Stimulated activated CD4-positive, alpha-beta T cell treated with anti-CD3 and anti-CD28 coated beads, TNF-alpha, amount 100 ng/mL, for 24 hours (primary cell): ENCODE measurements around the gene REV1.
"Not testable (repeated sequence)": the region's sequence is repeated elsewhere in the genome, so short reads cannot be mapped to it uniquely, and the experiment has no call there.

Source experiments
- DNase-seq, 3 experiments: peaks; one replicate each; pipeline ENCODE4 v3.0.0-alpha.2; 2020; ENCODE audit warnings: low read depth in 3 of 3

Gene REV1

DNA sequence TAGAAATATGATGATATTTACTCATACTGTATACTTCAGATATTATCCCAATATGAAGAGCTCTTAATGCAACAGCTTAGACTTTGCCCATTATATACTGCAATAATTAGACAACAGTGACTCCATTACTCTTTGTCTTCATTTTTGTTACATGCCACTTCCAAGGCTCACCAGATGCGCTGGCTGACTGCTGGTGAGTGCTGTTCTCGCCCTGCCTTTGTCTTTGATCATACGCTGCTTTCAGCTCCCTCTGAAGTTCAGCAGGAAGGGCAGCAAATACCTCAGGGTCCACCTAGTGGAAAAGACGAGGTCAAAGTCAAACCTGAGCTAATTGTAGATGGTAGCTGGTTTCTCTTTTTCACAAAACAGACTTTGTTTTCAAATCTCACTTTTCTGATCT is 86.3 kb downstream of the REV1 start:
- DNase-seq: no peak

DNA sequence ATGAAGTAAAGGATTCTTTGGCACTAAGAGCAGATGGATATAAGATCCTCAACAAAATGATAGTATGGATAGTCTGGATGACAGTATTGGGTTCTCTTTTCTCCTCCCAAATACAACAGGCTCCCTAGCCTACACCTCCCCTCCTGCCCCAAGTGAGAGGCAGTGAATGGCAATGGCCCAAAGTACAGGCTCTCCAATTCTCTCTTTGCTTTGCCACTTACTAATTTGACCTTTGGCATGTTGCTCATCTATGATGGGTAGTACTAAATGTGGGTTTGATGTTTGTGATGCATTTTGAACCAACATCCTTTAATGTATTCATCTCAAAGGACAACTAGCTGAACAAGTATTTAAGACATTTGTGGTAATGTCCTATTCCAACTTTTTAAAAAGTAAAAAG is 86.7 kb downstream of the REV1 start:
- DNase-seq: no peak

- no peak for DNase-seq
Observed at GRCh38 chr2:99401841-99402240, 88.0 kb downstream of the REV1 start.

DNA sequence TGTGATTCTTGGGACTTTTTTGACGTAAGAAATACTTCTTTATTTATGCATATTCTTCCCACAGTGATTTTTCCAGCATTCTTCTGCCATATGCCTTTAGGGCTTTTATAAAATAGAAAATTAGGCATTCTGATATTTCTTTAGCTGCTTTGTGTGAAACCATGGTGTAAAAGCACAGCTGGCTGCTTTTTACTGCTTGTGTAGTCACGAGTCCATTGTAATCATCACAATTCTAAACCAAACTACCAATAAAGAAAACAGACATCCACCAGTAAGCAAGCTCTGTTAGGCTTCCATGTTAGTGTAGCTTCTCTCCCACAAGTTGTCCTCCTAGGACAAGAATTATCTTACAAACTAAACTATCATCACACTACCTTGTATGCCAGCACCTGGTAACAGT is 90.0 kb downstream of the REV1 start:
- DNase-seq: no peak

- DNase-seq: no peak
Observed at GRCh38 chr2:99399063-99399462, 90.8 kb downstream of the REV1 start.

GRCh38 chr2:99398303-99398702 is 91.5 kb downstream of the REV1 start:
- no peak for DNase-seq

DNA sequence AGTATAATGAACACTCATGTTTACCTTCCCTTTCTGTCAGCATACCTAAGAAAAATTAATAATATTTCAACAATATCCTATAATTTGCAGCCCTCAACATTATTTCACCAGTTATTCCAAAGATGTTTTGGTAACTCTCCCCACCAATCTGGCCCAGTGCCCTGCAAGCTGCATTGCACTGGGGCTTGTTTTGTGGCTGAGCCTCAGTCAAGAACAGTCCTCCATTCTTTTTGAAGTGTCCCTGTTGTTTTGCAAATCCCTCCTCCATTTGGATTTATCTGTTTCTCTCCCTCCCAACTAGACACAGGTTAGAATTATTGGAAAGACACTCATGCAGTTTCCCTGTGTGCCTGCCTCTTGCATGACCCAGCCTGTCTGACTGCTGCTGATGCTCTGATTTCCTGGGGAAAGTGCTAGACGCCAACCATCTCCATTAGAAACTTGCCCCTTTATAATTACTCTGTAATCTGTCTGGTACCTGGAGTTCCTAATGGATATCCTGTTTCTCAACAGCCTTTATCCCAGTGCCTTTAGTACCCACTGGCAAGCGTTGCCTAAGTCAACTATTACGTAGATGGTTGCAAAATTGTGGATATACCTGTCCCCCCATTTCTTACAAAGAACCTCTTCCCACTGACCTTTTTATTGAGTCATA is 92.4 kb downstream of the REV1 start:
- DNase-seq: no peak

DNA sequence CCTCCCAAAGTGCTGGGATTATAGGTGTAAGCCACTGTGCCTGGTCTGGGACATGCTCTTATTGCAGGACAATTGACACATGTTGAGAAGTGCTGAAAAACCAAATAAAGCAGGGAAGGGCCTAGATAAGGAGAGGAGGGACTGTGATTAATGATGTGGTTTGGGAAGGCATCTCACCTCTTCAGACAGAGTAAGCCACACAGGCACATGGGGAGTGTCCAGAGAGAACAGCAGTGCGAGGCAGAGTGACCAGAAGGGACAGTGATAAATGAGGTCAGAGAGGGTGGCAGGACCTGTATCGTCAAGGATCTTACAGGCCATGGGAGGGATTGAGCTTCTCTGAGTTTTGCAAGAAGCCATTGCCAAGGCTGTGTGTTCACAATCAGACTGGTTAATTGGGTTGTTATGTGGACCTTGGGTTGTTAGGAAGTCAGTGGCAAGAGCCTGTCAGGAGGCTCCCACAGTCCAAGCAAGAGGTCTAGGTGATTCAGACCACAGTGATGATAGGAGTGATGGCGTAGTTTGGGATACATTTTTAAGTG is 94.2 kb downstream of the REV1 start:
- no peak for DNase-seq

DNA sequence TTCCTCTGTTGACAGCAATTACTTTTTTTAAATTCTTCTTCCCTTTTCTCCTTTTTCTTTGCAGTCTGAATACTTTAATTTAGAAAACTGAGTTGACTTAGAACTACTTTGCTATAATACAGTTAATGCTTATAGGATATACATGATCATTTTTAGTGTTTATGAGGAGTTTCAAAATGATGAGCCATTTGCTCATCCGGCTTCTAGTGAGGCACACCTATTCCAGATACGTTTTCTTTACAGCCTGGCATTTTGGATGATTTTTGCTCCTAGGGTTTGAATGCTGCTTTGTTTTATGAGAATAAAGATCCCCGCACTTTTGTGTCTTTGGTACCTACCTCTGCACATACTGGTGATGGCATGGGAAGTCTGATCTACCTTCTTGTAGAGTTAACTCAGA is 99.9 kb downstream of the REV1 start:
- DNase-seq: no peak

DNA sequence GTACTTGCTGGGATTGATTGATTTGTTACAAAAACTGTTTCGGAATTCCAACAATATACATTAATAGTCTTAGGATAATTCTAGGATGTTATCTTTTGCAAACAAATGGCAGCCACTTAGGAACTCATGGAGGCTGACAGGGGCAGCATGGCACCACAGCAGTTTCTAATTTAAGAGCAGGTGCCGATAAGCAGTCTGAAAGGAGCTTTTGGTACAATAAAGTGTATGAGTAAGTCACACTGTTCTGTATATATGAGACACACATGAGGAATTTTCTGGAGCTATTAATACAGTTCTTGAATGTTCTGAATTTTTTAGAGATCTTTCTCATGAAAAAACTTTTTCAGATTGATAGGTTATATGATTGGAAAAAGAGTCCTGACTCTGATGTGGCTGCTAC is 100.4 kb downstream of the REV1 start:
- no peak for DNase-seq

DNA sequence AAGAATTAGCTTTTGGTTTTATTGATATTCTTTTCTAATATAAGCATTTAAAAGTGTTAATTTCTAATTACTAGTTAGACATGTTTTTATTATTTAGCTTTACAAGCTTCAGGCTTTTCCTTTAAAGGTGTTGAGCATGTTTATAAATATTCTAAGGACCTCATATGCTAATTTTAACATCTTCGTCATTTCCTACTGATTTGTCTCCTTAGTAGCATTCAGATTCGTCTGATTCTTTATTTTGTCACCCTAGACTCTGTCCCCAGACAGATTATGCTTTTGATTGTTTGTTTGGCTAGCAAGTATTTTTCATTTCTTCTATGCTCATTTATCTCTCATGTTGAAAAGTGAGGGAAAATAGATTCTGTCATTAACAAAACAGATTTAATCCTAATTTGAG is 100.9 kb downstream of the REV1 start:
- no peak for DNase-seq

DNA sequence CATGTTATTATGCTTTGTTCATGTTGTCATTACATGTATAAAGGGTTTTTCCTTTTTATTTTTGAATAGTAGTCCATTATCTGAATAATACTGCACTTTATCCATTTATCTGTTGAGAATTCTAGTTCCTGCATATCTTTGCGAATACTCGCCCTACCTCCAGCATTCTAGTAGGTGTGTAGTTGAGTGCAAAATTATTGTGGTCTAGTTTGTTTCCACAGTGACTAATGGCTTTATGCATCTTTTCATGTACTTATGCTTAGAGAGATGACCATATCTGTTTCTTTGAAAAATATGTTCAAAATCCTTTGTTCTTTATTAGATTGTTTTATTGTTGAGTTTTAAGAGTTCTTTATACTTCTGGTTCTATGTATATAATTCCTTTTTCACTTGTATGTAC is 103.8 kb downstream of the REV1 start:
- DNase-seq: no peak

DNA sequence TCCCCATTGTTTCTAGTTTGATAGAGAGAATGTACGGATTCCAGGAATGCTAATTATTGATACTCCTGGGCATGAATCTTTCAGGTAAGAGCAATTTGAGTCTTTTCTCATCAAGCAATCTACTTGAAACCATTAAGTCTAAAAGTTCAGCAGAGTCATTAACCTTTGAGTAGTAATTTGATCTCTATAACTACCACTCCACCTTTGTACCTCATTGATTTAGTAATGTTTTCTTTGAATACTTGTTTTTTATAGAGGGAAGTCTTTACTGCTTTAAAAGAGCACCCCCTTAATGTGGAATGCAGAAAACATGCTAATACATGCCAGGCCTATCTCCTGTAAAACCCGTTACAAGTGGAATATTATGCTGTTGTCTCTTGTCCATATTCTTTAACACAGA is 107.7 kb downstream of the REV1 start:
- DNase-seq: no peak

GRCh38 chr2:99380376-99381010 is 109.3 kb downstream of the REV1 start:
- DNase-seq: no peak

DNA sequence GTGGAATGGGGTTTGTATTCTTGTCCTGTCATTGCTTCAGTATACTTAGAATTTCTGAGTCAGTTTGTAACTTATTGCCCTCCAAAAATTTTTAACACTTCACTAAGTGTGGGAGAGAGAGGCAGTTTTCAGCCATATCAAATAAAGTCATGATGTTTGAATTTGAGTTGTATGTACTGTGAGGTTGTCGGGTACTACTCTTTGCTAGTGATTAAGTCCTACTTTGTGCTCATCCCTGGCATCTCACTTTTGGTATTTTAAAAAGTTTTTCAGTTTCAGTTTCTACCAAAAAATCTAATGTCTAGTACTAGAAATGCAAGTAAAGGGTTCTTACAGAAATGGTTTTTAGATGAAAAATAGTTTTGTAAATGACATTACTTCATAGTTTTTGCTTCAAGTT is 111.9 kb downstream of the REV1 start:
- DNase-seq: no peak

GRCh38 chr2:99376254-99376864 is 113.5 kb downstream of the REV1 start:
- DNase-seq: no peak

- no peak for DNase-seq
Observed at GRCh38 chr2:99374747-99375146, 115.1 kb downstream of the REV1 start.

- no peak for DNase-seq
Observed at GRCh38 chr2:99373144-99373543, 116.7 kb downstream of the REV1 start.

GRCh38 chr2:99368854-99369253 is 121.0 kb downstream of the REV1 start:
- not testable (repeated sequence) for DNase-seq

- no peak for DNase-seq
Observed at GRCh38 chr2:99365661-99366060, 124.2 kb downstream of the REV1 start.

DNA sequence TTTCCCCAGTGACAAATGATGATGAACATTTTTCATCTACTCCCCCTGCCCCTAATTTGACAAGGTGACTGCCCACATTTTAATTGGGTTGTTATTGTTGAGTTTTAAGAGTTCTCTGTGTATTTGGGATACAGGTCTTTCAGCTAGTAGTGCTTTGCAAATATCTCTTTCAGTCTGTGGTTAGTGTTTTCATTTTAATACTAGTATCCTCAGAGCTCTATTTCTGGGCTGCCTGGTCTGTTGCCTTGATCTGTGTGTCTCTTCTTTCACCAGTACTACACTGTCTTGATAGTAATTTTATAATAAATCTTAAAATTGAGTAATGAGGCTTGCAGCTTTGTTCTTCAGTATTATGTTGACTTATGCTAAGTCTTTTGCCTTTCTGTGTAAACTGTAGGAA is 133.0 kb downstream of the REV1 start:
- no peak for DNase-seq

GRCh38 chr2:99354825-99355224 is 135.0 kb downstream of the REV1 start:
- DNase-seq: not testable (repeated sequence)

DNA sequence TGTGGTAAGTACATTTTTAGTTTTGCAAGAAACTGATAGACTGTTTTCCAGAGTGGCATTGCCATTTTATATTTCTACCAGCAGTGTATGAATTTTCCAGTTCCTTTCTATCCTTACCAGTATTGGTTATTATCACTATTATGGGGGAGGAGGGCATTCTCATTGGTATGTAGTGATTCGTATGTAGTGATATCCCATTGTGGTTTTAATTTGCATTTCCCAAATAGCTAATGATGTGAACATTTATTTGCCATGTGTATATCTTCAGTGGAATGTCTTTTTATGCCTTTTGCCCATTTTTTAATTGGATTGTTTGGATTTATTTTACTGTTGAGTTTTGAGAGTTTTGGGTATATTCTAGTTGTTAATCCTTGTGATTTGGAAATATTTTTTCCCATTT is 135.7 kb downstream of the REV1 start:
- DNase-seq: no peak
